Stimulated activated CD4-positive, alpha-beta T cell treated with anti-CD3 and anti-CD28 coated beads, Interleukin-2, amount 100 ng/mL, for 4 hours (primary cell): ENCODE data around the gene CACNG6.

ENCODE experiments used
- DNase-seq: peaks from one replicate; pipeline ENCODE4 v3.0.0-alpha.2; 2020; ENCODE audit warnings: low read depth

The CACNG6 gene

DNA sequence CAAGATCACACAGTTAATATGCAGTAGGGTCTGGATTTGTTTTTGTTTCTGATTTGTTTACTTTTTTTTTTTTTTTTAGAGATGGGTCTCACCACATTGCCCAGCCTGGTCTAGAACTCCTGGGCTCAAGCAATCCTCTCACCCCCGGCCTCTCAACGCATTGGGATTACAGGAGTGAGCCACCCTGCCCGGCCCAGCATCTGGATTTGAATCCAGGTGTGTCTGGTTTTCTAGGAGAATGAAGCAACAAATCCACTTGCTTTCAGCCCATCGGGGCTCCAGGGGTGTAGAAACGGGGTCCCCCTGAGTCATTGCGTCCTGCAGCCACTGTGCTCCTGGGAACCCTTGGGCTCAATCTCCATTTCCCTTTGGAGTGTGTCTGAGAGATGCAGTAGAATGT lies 22.1 kb upstream of the CACNG6 start:
- no peak for DNase-seq

DNA sequence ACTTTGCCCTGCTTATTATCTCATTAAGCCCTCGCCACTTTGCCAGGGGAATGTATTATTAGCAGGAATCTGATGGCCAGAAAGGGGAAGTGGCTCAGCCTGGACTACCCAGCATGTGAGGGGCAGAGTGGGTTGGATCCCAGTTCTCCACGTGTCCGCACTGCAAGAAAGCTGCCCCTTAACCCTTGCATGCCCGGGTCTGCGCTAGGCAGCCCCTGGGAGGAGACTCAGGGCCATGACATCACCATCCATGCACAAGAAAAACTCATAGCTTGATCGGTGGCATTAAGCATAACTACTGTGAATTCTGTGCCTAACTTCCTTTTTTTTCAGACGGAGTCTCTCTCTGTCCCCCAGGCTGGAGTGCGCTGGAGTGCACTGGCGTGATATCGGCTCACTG lies 19.8 kb upstream of the CACNG6 start:
- DNase-seq, result no peak

DNA sequence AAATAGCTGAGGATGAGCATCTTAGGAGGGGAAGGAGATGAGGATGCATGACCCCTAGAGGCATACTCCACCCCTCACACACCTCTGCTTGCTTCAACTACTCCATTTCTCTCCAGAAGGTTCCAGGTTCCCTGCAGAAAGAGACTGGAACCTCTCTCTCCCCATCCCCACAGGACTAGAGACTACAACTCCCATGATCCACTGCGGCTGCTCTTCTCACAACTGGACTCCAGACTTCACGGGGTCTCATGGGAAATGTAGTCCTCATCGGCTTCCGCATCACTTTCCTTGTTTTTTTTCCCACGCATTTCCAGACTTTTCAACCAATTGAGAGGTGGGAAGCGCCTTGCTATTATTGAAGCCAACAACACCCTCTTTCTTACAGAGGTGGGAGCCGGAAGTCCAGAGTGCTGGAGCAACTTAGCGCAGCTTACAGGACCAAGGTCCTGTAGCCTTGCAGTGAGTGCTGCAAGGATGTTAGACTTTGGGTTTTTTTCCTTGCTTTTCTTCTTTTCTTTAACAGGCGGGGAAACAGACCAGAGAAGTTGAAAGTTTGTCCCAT lies 13.9 kb upstream of the CACNG6 start:
- peak; percentile 52 for DNase-seq

DNA sequence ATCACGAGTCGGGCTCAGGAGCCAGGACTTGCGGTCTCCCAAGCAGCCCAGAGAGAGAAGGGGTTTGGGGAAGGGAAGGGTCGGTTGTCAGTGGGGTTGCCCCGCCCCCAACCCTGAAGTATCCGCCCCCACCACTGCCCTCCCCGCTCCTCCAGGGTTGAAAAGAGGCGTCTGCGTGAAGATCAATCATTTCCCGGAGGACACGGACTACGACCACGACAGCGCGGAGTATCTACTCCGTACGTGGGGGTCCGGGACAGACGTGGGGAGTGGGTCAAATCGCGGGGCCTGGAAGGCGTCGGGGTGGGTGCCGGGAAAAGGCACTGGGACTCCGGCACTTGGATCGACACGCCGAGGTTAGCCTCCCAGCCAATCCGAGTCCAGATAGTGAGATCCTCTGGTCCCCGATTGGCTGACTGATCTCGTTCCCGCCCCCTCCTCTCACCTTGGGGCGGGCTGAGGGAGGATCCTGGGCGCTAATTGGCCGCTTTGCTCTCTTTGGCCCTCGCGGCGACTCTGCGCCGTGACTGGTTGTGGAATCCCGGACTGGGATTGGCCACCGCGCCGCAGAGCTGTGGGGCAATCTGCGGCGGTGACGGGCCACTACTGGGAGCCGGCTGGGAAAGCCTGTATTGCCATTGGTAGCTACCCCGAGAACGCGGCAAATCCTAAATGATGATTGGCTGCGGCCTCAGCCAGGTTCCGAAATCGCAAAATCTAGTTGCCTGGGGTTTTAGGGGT lies 13.3 kb upstream of the CACNG6 start:
- DNase-seq, result no peak

DNA sequence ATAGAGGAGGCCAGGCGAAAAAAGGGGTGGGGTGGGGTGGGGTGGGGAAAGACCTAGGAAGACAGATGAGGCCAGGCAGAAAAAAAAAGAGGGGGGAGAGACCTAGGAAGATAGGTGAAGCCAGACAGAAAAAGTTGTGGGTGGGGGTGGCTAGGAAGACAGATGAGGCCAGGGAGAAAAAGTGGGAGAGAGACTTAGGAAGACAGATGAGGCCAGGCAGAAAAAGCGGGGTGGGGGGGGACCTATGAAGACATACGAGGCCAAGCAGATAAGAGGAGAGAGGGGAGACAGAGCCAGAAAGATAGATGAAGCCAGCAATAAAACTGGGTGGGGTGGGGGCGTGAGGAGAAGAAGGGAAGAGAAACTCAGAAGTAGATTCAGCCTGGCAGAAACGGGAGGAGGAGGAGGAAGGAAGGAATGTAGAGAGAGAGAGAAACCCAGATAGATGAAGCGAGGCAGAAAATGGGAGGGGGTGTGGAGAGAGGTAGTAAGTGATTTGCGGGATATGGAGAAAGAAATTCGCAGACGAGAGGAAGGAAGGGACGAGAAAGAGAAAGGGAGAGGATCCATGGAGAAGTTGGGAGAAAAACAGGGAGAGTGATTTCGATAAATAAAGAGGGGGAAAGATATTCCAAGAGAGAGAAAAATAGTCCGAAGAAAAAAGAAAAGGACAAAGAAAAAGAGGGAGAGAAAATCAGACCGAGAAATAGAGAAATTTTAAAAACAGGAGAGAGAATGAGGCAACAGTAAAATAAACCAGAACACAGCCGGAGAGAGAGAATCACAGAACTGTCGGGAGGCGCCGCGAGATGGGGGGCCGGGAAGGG lies 12.2 kb upstream of the CACNG6 start:
- DNase-seq, result no peak

DNA sequence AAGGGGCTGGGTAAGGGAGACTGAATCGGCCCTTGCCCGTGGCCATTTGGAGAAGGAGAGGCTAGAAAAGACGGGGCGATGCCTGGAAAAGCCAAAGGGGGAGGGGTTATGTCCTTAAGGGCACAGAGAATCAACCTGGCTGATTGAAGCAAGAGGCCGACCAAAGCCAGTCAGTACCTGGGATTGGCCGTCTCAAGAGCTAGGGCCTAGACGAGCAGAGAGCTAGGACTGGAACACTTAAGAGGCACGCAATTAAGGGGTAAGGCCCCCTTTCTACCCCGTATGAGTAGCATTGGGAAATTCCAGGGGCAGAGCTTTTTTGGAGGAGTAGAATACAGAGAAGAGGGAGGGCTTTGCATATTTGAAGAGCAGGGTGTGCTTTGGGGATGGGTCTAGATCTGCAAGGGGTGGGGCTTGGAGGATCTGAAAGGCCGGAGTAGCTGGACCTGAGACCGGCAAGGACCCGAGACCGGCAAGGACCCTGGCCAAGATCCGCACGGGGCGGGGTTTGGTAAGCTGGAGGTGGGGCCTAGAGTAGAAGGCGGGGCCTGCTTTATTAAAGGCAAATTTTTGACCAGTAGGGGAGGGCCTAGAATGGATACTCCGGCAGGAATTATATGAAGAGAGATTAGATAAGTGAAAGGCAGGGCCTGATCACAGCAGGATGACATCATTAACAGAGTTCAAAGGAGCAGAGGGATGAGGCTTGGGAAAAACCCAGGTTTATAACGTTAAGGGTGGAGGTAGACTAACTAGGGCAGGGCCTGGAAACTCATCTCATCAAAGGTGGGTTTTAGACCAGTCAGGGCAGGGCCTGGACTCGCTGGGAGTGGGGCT lies 10.7 kb upstream of the CACNG6 start:
- no peak for DNase-seq

DNA sequence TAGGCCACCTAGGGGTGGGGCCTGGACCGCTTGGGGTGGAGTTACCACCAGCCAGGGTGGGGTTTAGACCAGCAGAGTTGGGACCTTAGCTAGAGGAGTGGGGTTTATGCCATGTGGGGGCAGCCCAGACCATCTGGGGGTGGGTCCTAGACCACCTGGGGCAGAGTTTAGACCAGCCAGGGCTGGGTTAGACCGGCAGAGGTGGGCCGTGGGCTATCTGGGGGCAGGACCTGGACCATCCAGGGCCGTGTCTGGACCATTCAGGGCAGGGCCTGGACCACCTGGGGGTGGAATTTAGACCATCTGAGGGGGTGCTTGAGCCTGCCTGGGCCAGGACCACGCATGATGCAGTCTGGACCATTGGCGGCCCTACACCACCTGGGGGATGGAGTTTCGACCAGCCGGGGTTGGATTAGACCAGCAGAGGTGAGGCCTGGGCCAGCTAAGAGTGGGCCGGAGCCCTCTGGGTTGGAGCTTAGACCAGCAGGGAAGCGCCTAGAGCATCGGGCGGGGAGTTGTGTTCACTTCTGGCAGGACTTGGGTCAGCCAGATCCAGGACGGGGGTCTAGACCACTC lies 10.0 kb upstream of the CACNG6 start:
- no peak for DNase-seq

DNA sequence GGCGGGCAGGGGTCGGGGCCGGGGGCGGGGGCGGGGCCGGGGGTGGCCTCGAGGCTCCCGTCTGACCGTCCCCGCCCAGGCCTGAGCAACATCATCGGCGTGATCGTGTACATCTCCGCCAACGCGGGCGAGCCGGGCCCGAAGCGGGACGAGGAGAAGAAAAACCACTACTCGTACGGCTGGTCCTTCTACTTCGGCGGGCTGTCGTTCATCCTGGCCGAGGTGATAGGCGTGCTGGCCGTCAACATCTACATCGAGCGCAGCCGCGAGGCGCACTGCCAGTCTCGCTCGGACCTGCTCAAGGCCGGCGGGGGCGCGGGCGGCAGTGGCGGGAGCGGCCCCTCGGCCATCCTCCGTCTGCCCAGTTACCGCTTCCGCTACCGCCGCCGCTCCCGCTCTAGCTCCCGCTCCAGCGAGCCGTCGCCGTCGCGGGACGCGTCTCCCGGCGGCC lies 9.4 kb upstream of the CACNG6 start:
- no peak for DNase-seq

DNA sequence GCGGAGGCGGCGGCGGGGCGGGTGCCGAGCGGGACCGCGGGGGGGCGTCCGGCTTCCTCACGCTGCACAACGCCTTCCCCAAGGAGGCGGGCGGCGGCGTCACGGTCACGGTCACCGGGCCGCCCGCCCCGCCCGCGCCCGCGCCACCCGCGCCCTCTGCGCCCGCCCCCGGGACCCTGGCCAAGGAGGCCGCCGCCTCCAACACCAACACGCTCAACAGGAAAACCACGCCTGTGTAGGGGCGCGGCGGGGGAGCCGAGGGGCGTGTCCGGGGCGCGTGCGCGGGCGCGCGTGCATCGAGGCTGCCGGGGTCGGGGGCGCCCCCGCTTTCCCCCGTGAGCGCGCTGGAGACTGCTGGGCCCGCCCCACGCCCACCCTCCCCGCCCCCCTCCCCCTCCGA lies 8.8 kb upstream of the CACNG6 start:
- peak; percentile 13 for DNase-seq

DNA sequence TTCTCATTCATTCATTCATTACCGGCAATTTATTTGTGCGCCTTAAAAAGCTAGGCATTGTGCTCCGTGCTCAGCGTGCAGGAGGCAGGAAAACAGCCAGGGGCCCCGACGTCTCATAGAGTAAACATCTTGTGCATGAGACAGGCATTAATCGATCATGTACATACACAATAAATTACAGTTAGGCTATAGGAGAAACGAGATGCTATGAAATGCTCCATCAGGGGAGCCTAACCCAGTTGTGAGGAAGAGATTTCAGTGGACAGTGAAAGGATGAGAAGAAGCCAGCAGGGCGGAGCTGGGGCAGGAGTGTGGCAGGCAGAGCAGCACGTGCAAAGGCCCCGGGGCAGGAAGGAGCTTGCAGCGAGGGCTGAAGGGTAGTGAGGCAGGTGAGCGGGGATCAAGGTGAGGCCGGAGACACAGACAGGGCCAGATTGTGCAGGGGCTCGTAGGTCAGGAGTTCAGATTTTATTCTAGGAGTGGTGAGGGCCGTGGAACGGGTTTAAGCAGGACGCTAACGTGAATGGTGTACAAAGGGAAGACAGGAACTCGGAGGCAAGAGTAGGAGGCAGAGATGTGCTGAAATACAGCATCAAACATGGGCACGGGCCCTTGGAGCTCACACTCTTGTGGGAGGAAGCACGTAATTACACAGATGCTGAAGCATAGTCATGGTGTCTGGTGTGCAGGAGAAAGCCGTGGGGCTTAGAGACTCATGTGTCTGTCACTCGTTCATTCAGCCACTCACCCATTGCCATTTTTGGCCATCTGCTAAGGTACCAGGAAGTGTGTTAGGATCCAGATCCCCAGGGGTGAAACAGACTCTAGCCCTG lies 7.8 kb upstream of the CACNG6 start:
- no peak for DNase-seq

DNA sequence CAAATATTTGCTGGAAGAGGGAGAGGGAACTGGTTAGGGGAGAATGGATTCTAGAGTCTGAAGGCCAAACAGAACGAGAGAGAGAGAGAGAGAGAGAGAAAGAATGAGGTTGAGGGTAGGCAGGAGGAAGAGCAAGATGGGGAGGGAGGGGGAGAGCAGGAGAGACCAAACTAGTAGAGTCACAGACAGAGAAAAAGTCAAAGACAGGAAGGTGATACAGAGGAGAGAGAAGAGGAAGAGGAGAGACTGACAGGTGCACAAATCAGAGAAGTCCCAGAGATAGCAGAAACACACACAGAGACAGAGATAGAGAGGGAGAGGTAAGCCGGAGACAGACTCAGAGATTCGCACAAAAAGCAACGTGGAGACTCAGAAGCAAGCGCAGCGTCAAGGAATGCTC lies 5.6 kb upstream of the CACNG6 start:
- no peak for DNase-seq

DNA sequence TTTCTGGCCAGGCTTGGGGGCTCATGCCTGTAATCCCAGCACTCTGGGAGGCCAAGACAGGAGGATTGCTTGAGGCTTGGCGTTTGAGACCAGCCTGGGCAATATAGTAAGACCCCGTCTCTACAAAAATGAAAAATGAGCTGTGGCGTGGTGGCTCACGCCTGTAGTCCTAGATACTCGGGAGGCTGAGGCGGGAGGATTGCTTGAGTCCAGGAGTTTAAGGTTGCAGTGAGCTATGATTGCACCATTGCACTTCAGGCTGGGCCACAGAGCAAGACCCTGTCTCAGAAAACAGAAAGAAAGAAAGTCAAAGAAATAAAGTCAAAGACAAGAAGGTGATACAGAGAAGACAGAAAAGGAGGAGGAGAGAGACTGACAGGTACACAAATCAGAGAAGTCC lies 2.5 kb upstream of the CACNG6 start:
- DNase-seq, result no peak

DNA sequence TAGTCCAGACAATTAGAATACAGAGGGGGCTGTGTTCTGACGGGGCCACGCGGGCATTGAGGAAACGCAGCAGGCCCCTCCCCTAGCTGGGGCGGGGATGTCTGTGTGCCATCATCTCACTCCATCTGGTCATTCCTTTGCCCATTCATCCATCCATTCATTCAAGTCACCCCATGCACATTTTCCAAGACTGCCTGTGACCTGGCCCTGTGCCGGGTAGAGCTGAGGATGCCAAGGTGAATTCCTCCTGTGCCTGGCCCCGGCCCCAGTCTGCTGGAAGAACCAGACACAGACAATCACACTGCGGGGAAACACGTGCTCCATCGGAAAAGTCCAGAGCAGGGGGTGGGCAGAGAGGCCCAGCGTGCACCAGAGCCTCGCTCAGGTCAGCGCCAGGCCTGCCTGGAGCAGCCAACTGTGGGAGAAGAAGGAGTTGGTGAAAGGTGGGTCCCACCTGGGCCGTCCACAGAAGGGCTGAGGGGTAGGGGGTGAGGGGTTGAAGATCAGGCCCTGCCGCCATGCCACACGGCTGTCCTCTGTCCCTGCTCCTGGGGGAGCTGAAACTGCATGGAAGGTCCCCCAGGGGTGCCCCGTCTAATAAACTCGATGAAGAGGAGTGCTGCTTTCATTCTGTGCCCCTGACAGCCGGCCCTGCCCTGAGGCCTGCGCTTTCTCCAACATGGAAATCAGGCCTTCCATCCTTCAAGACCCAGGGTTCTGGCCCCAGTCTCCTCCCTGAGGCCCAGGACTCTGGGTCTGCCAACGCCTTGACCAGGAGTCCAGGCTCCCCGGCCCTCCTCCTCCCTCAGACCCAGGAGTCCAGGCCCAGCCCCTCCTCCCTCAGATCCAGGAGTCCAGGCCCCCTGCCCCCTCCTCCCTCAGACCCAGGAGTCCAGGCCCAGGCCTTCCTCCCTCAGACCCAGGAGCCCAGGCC lies 1.6 kb upstream of the CACNG6 start:
- no peak for DNase-seq

DNA sequence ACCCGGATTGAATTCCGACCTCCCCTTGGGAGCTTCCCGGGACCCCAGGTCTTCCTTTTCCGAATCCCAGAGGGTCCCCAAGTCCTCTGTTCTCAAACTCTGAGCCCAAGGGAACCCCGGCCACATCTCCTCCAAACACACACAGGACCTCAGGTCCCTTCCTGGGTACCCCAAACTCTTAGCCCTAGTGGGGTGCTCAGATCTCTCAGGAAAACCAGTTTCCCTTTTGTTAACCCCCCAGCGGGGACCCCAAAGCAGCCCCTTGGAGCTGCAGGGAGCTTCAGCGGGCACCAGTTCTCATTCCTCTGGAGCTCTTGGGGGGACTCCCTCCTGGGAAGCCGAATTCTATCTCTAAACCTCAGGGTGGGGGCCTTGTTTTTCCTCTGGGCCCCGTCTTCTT lies 774 bp downstream of the CACNG6 start:
- no peak for DNase-seq

DNA sequence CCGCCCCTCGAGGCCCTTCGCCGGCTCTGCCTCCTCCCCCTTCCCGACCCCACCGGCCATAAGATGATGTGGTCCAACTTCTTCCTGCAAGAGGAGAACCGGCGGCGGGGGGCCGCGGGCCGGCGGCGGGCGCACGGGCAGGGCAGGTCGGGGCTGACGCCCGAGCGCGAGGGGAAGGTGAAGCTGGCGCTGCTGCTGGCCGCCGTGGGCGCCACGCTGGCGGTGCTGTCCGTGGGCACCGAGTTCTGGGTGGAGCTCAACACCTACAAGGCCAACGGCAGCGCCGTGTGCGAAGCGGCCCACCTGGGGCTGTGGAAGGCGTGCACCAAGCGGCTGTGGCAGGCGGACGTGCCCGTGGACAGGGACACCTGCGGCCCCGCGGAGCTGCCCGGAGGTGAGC lies 1.4 kb downstream of the CACNG6 start:
- DNase-seq, result no peak

DNA sequence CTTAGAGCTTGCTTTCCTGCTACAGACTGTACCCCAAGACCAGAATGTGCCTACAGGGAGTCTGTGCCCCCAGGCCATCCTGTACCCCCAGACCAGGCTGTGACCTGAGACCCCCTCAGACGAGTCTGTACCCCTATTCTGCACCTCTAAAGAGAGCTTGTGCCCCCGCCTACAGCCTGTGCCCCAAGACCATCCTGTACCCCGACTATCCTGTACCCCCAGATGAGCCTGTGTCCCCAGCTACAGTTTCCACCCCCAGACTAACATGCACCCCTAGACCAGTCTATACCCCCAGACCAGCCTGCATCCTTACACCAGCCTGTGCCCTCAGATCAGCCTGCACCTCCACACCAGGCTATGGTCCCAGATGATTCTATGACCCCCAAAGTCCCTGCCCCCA lies 2.0 kb downstream of the CACNG6 start:
- DNase-seq, result no peak

DNA sequence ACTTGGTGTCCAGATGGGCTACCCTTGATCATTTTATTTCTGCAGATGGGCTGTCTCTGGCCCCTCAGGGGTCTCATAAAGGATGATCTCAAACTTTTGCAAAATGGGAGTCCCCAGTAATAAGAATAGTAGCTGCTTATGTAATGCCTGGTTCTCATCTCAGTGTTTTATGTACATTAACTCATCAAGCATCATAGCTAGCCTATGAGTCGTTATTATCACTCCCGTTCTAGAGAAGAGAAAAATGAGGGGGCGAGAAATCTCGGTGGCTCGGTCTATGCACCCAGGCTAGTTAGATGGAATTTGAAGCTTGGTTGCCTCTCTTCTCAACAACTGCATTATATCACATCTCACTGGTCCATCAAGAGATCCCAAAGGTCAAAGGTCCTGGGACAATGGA lies 3.4 kb downstream of the CACNG6 start:
- no peak for DNase-seq

DNA sequence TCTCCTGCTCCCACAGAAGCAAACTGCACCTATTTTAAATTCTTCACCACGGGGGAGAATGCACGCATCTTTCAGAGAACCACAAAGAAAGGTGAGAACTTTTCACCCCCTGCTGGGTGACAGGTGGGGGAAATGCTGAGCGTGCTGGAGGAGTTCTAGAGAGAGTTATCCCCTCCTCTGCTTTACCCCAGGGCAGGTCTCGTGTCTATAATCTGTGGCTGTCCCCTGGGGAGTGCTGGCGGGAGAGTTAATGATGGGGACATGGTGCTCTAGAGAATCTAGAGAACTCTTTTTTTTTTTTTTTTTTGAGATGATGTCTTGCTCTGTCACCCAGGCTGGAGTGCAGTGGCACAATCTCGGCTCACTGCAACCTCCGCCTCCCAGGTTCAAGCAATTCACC lies 6.8 kb downstream of the CACNG6 start:
- DNase-seq, result no peak

DNA sequence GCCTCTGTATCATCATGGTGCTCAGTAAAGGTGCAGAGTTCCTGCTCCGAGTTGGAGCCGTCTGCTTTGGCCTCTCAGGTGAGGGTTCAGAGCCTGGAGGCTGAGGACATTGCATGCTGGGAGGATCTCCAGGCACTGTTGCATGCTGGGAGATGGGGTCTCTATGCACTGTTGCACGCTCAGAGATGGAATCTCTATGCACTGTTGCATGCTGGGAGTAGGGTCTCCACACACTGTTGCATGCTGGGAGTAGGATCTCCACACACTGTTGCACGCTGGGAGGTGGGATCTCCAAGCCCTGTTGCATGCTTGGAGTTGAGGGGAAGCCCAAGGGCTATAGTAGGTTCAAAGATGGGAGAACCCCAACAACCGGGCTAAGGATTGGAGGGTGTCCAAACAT lies 8.3 kb downstream of the CACNG6 start:
- no peak for DNase-seq

DNA sequence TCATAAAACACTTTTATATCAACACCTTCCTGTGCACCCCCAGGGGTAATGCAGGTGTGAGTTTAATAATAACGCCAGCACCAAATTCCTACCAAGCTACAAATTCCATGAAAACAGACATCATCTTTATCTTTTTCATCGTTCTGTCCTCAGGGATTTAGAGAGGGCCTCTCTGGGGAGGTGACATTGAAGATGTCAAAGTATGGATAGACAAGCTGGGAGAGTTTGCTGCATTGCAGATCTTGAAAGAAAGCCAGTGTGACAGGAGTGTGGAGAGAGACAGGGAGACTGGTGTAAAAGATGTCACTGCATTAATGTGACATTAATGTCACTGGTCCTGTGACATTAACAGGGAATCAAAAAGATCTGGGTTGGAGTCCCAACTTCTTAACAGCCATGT lies 10.1 kb downstream of the CACNG6 start:
- DNase-seq, result no peak
